KMS-11 (cell line): ENCODE data around the gene HIRA.

Source experiments
- H2AFZ ChIP-seq: fragments of 200-600 bp; sonication (generic); 2 replicates; pipeline ENCODE4 v1.6.1; 2016; ENCODE audit warnings: antibody characterized with exemption, mixed run types, low read depth
- H3K27ac ChIP-seq: fragments of 200-600 bp; sonication (generic); 2 replicates; pipeline ENCODE4 v1.6.1; 2016; ENCODE audit warnings: mild to moderate bottlenecking, mixed run types
- H3K27me3 ChIP-seq: fragments of 200-600 bp; sonication (generic); 2 replicates; pipeline ENCODE4 v1.6.1; 2017; ENCODE audit warnings: mild to moderate bottlenecking, low read depth, mixed run types, moderate library complexity; ENCODE audit not compliant: insufficient read depth
- H3K36me3 ChIP-seq: fragments of 200-600 bp; sonication (generic); 2 replicates; pipeline ENCODE4 v1.6.1; 2017; ENCODE audit warnings: mild to moderate bottlenecking, mixed run types; ENCODE audit not compliant: insufficient read depth
- H3K4me1 ChIP-seq: fragments of 200-600 bp; sonication (generic); 2 replicates; pipeline ENCODE4 v1.6.1; 2016; ENCODE audit warnings: mild to moderate bottlenecking, low read depth, mixed run types; ENCODE audit not compliant: poor library complexity, severe bottlenecking
- H3K4me2 ChIP-seq: fragments of 200-600 bp; sonication (generic); 2 replicates; pipeline ENCODE4 v1.7.0; 2016; ENCODE audit warnings: mild to moderate bottlenecking, mixed run types
- H3K4me3 ChIP-seq: fragments of 200-600 bp; sonication (generic); IDR thresholded peaks from 2 replicates; pipeline ENCODE4 v1.6.1; 2017; ENCODE audit warnings: low read depth, low read length, mixed read lengths; ENCODE audit not compliant: insufficient read depth
- H3K79me2 ChIP-seq: fragments of 200-600 bp; sonication (generic); 2 replicates; pipeline ENCODE4 v1.6.1; 2016; ENCODE audit warnings: low read depth, mixed run types; ENCODE audit not compliant: insufficient read depth
- H3K9ac ChIP-seq: fragments of 200-600 bp; sonication (generic); 2 replicates; pipeline ENCODE4 v1.6.1; 2016; ENCODE audit warnings: mild to moderate bottlenecking, mixed run types
- H4K20me1 ChIP-seq: fragments of 200-600 bp; sonication (generic); 2 replicates; pipeline ENCODE4 v1.6.1; 2016; ENCODE audit warnings: mild to moderate bottlenecking, mixed run types; ENCODE audit not compliant: insufficient read depth
- TF ChIP-seq, protein P1 (sequence below): fragments of 200-600 bp; sonication (generic); conservative IDR thresholded peaks from 2 replicates; pipeline ENCODE4 v1.6.1; 2017; ENCODE audit warnings: low read depth, mild to moderate bottlenecking, antibody characterized with exemption, low read length, moderate library complexity, mixed read lengths

The HIRA gene

DNA sequence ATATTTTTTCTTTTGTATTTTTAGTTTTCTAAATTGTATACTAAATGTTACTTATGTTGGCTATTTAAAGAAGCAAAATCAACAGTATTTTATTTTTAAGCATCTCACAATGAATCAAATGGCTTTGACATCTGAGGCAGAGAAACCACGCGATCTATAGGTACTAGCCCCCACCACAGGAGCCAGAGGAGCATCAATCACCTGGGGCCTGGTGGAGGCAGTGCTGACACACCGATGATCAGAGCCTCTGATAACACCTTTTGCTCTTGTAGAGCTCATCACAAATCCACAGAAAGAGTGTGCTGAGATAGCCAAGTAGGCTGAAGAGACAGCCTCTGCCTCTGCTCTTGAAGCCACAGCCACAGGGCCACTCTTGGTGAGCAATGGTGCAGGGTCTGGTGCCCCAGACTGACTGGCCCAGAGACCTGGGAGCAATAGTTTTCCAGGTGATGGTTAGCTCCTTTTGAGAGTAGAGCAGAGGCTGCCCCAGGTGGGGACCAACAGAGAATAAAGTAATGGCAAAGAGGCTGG, 25.2 kb downstream of the HIRA start:
- H3K36me3 ChIP-seq = 0 out of 2 replicates have a peak, but pooled peaks cover 3% of the 10 kb centered on the region
- TF ChIP-seq, protein P1, sequence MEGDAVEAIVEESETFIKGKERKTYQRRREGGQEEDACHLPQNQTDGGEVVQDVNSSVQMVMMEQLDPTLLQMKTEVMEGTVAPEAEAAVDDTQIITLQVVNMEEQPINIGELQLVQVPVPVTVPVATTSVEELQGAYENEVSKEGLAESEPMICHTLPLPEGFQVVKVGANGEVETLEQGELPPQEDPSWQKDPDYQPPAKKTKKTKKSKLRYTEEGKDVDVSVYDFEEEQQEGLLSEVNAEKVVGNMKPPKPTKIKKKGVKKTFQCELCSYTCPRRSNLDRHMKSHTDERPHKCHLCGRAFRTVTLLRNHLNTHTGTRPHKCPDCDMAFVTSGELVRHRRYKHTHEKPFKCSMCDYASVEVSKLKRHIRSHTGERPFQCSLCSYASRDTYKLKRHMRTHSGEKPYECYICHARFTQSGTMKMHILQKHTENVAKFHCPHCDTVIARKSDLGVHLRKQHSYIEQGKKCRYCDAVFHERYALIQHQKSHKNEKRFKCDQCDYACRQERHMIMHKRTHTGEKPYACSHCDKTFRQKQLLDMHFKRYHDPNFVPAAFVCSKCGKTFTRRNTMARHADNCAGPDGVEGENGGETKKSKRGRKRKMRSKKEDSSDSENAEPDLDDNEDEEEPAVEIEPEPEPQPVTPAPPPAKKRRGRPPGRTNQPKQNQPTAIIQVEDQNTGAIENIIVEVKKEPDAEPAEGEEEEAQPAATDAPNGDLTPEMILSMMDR = no peak

DNA sequence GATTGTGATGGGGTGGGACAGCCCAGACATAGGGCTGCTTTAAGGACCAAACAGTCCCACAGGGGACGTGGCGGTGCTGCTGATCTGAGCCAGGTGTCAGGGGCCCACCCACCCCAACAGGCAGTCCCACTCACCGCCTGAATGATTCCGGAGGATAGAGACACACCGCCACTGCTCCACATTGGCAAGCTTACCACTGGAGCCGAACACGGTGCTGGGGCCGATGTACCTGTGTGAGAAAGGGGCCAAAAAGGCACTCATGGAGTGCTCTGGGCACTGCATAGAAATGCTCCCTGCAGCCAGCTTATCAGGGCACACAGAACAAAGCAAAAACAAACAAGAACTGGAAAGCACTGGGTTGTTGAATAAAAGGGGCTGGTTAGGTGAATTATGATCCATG, 25.9 kb downstream of the HIRA start:
- no peak overlapping the region for H3K9ac ChIP-seq
- H4K20me1 ChIP-seq = no peaks in the 10 kb centered on the region

More for the DNA sequence above, 25.2 kb downstream of the HIRA start:
- peaks cover 27% of the 10 kb centered on the region for H3K79me2 ChIP-seq
- H3K4me1 ChIP-seq = no peaks in the 10 kb centered on the region
- no peak overlapping the region for H3K4me3 ChIP-seq
- peaks cover 5% of the 10 kb centered on the region; the same call in 1 of the 2 replicates for H4K20me1 ChIP-seq
- no peaks in the 10 kb centered on the region for H3K27me3 ChIP-seq
- H3K27ac ChIP-seq = no peak overlapping the region
- no peak overlapping the region for H3K9ac ChIP-seq
- H3K4me2 ChIP-seq = no peak overlapping the region
- H2AFZ ChIP-seq = no peak overlapping the region

DNA sequence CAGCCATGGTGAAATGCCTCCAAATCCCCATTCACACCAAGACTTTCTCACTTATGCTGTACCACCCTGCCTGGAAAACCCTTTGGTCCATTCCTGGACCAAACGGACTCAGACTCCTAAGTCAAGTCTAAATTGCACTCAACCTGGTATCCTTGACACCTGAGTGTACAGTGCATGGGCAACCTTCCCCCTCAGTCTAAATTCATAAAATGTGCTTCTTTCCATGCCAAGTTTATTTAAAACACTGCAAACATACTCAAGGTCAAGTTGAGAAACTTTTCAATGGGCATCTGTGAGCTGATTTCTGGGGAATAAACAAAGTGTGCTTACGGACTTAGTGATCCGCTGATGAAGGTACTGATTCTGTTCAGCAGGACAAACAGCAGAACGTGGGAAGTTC, 26.4 kb downstream of the HIRA start:
- Histone ChIP-seq H3K9ac (no peak overlapping the region), H3K36me3 (0 out of 2 replicates have a peak, but pooled peaks cover 3% of the 10 kb centered on the region), H2AFZ (no peak overlapping the region), H3K79me2 (peaks cover 17% of the 10 kb centered on the region; the same call in 1 of the 2 replicates), H4K20me1 (no peaks in the 10 kb centered on the region), H3K4me2 (no peak overlapping the region), H3K27me3 (no peaks in the 10 kb centered on the region), H3K4me3 (no peak overlapping the region), H3K27ac (no peak overlapping the region), H3K4me1 (no peaks in the 10 kb centered on the region)
- TF ChIP-seq, protein P1 = no peak

More for the DNA sequence above, 25.9 kb downstream of the HIRA start:
- Histone ChIP-seq H3K27me3 (no peaks in the 10 kb centered on the region), H3K4me3 (no peak overlapping the region), H3K36me3 (0 out of 2 replicates have a peak, but pooled peaks cover 3% of the 10 kb centered on the region), H3K79me2 (peaks cover 20% of the 10 kb centered on the region; the same call in 1 of the 2 replicates), H2AFZ (no peak overlapping the region), H3K27ac (no peak overlapping the region), H3K4me2 (no peak overlapping the region), H3K4me1 (no peaks in the 10 kb centered on the region)
- TF ChIP-seq, protein P1 = no peak

DNA sequence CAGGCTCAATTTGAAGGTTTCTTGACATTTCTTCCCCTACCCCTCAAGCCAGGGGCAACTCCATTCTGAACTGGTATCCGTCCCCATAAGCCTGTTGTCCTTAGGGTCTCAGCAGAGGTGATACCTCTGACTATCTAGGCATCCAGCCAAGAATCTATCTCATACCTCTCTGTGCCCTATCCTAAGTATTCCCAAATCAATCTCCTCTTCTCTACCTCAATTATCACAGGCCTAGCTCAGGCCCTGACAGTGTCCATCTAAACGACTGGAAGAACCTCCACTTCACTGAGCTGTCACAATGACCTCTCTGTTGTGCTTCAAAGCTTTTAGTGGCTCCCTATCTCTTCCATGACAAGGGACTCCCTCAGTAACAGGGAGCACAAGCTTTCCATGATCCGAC, 26.9 kb downstream of the HIRA start:
- H3K27me3 ChIP-seq = no peaks in the 10 kb centered on the region
- H3K36me3 ChIP-seq = 0 out of 2 replicates have a peak, but pooled peaks cover 3% of the 10 kb centered on the region
- no peak overlapping the region for H3K9ac ChIP-seq

More for the DNA sequence above, 26.9 kb downstream of the HIRA start:
- H3K27ac ChIP-seq = no peak overlapping the region
- no peaks in the 10 kb centered on the region for H4K20me1 ChIP-seq
- no peak overlapping the region for H3K4me3 ChIP-seq
- H3K4me2 ChIP-seq = no peak overlapping the region
- TF ChIP-seq, protein P1 = no peak
- H3K79me2 ChIP-seq = peaks cover 17% of the 10 kb centered on the region; the same call in 1 of the 2 replicates
- H3K4me1 ChIP-seq = no peaks in the 10 kb centered on the region
- H2AFZ ChIP-seq = no peak overlapping the region
